Measurements from ENCODE around the gene ADAM17.

The ADAM17 gene

GRCh38 chr2:9477914-9478313, 77.7 kb downstream of the ADAM17 start:
- Histone ChIP-seq H4K20me1 (ENCODE audit: control insufficient read depth, insufficient read depth, low read depth, low read length) (no peaks in the 10 kb centered on the region), H3K4me2 (ENCODE audit: low read length) (peak overlapping the region; percentile 24; the same call in 1 of the 2 replicates), H3K4me3 (ENCODE audit: low read length) (no peak overlapping the region), H3K27me3 (ENCODE audit: control insufficient read depth, low read length) (no peaks in the 10 kb centered on the region), H3K9me2 (replicated peaks; ENCODE audit: control insufficient read depth, low read length) (no peaks in the 10 kb centered on the region), H3K4me1 (ENCODE audit: control insufficient read depth, low read length) (peaks cover 71% of the 10 kb centered on the region), H3K79me2 (ENCODE audit: control insufficient read depth, low read length) (peaks cover 62% of the 10 kb centered on the region), H3F3A (ENCODE audit: control insufficient read depth, insufficient read depth) (peaks cover 27% of the 10 kb centered on the region), H3K9me3 (ENCODE audit: control insufficient read depth, insufficient read depth, low read length) (no peaks in the 10 kb centered on the region), H3K36me3 (ENCODE audit: control insufficient read depth, low read length) (peaks cover 81% of the 10 kb centered on the region), H3K27ac (ENCODE audit: low read depth, low read length) (no peak overlapping the region)
- no peak for TF ChIP-seq EZH2phosphoT487 (IDR thresholded peaks at IDR 0.05; ENCODE audit: borderline replicate concordance, low read length)
- TF ChIP-seq CTCF (IDR thresholded peaks at IDR 0.05; ENCODE audit: low read depth, low read length, poor library complexity, severe bottlenecking) = no peak

GRCh38 chr2:9474361-9475057, 81.1 kb downstream of the ADAM17 start, which contains the start of gene IAH1:
TSS of gene IAH1 (plus strand) at chr2:9474551. CDS start at chr2:9474567, 16 bp downstream.
- Histone ChIP-seq H3K36me3 (ENCODE audit: control insufficient read depth, low read length) (peaks cover 75% of the 10 kb centered on the region), H4K20me1 (ENCODE audit: control insufficient read depth, insufficient read depth, low read depth, low read length) (no peaks in the 10 kb centered on the region), H3K4me3 (ENCODE audit: low read length) (peak within 1 kb of the TSS; percentile 97), H3K4me1 (ENCODE audit: control insufficient read depth, low read length) (peaks cover 68% of the 10 kb centered on the region), H3K9me3 (ENCODE audit: control insufficient read depth, insufficient read depth, low read length) (no peaks in the 10 kb centered on the region), H3K27ac (ENCODE audit: low read depth, low read length) (peak within 1 kb of the TSS; percentile 64), H3F3A (ENCODE audit: control insufficient read depth, insufficient read depth) (peaks cover 28% of the 10 kb centered on the region), H3K9me2 (replicated peaks; ENCODE audit: control insufficient read depth, low read length) (no peaks in the 10 kb centered on the region), H3K79me2 (ENCODE audit: control insufficient read depth, low read length) (peaks cover 58% of the 10 kb centered on the region), H3K4me2 (ENCODE audit: low read length) (peak within 1 kb of the TSS; percentile 95), H3K27me3 (ENCODE audit: control insufficient read depth, low read length) (no peaks in the 10 kb centered on the region)
- TF ChIP-seq CTCF (IDR thresholded peaks at IDR 0.05; ENCODE audit: low read depth, low read length, poor library complexity, severe bottlenecking) = no peak
- no peak for TF ChIP-seq EZH2phosphoT487 (IDR thresholded peaks at IDR 0.05; ENCODE audit: borderline replicate concordance, low read length)

GRCh38 chr2:9473985-9474360, 81.7 kb downstream of the ADAM17 start:
- peak overlapping the region; percentile 95 for H3K4me2 ChIP-seq (ENCODE audit: low read length)
- TF ChIP-seq EZH2phosphoT487 (IDR thresholded peaks at IDR 0.05; ENCODE audit: borderline replicate concordance, low read length) (no peak), CTCF (IDR thresholded peaks at IDR 0.05; ENCODE audit: low read depth, low read length, poor library complexity, severe bottlenecking) (no peak)
- no peaks in the 10 kb centered on the region for H3K27me3 ChIP-seq (ENCODE audit: control insufficient read depth, low read length)
- H3K36me3 ChIP-seq (ENCODE audit: control insufficient read depth, low read length) = peaks cover 75% of the 10 kb centered on the region
- peak overlapping the region; percentile 97 for H3K4me3 ChIP-seq (ENCODE audit: low read length)
- peak overlapping the region; percentile 64 for H3K27ac ChIP-seq (ENCODE audit: low read depth, low read length)
- H4K20me1 ChIP-seq (ENCODE audit: control insufficient read depth, insufficient read depth, low read depth, low read length) = no peaks in the 10 kb centered on the region
- H3F3A ChIP-seq (ENCODE audit: control insufficient read depth, insufficient read depth) = peaks cover 25% of the 10 kb centered on the region
- H3K9me2 ChIP-seq (replicated peaks; ENCODE audit: control insufficient read depth, low read length) = no peaks in the 10 kb centered on the region
- peaks cover 54% of the 10 kb centered on the region for H3K79me2 ChIP-seq (ENCODE audit: control insufficient read depth, low read length)
- H3K4me1 ChIP-seq (ENCODE audit: control insufficient read depth, low read length) = peaks cover 63% of the 10 kb centered on the region
- H3K9me3 ChIP-seq (ENCODE audit: control insufficient read depth, insufficient read depth, low read length) = no peaks in the 10 kb centered on the region

Measured in DOHH2 (cell line).